IPS DF 19.7 (cell line): Measurements from ENCODE around the gene INPP5K.
A peak's percentile ranks its signal among the peaks of the same experiment; 100 is the strongest.

Source experiments
- DNase-seq: peaks from one replicate; pipeline ENCODE4 v3.0.0-alpha.2; 2013; ENCODE audit warnings: low read depth, low spot score

The INPP5K gene

DNA sequence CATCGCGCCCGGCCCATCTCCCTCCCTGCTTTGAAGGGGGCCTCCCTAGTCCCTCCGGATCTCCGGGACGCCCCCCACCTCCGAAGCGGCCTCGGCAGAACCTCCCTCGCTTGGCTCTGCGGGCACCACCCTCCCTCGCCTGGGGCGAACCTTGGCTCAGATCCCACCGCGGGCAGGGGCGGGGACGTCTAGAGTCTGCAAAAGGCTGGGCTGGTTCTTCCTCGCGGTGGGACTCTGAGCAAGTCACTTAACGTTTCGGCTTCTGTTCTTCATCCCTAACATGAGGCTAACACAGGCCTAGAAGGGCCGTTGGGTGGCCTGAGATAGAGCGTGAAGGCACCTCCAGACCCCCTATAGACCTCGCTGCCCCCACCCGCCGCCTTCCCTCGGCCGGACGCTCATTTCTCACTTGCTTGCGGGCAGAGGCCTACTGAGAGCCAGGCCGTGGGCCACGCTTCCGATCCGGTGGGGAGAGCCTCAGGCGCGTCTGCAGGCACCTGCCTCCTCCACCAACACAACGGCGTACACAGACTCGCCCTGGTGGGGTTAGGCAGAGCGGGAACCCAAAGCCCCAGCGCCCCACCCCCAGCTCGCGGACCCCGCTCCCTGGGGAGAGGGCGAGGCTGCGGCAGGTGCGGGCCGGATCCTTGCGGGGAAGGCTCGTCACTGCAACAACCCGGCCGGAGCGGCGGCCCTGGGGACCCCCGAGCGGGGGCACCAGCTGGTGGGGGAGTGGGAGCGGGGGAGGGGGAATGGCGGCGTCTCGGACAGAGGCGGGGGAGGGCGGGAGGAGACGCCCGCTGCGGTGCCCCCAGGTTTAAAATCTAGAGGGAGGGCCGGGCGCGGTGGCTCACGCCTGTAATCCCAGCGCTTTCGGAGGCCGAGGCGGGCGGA, 29.4 kb downstream of the INPP5K start:
- DNase-seq = no peak

DNA sequence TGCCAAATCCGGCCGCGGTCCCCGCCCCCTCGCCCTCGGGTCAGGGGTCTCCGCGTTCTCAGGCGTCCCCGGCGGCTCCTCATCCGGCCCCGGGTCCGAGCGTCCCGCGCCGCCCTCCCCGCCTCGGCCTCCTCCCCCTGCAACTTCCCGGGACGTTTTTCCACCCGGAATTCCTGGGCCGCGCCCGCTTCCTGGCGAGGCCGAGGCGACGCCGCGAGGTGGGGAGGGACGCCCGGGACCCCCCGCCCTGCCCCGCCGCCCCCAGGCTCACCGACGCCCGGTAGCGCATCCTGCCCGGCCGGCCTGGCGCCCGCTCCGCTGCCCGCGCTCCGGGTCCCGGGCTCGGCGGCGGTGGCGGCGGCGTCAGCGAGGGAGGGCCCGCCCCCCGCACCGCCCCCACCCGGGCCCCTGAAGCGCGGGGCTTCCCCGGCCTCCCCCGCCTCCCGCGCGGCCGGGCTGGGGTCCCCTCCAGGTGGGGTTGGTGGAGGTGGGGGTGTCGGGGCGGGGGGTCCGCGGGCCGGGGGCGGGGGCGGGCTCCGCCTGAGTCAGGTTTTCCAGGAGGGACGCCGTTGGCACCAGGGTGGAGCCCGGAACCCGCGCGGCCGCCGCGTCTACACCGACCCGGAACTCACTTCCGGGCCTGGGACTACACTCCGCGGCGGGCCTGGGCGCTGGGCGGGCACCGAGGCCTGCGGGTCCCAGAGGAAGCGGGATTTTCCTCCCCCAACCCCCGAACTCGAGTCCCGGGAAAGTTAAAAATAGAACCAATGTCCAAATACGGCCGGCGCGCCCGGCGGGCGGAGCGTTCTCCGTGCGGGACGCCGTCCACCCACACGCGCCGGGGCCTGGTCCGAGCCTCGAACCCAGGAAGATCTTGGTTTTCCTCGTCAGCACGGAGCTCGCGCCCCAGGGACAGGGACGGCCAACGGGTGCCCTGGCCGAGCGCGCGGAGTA, 30.7 kb downstream of the INPP5K start:
- DNase-seq = no peak

DNA sequence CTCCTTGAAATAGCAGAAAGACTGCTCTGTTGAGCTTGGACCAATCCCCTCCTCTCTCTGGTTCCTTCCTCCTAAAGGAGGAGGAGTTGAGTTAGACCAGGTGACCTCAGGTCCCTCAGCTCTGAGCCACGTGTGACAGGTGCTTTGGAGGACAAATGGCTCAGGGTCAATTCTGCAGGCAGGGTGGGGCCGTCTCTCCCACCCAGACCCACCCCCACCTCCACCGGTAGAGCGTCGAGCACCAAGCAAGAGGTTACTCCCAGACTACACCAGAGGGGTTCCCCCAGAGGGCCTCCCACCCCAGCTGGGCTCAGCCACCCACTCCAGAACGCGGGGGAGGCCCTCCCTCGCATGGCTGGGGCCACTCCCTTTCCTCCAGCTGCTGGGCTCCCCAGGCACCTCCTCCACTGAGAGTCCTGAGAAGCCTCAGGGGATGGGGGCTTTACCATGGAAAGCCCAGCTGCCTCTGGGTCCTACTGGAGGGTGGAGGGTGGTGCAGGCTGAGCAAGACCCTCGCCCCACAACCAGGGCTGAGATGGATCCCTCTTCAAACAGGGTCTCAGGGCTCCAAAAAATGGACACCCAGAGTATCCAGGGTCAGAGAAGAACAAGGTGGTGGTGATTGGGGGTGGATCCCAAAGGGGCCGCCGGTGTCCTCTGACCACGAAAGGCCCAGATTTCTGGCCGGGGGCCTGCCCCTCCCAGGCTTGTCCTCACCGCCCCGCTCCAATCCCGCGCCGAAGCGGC, 31.6 kb downstream of the INPP5K start:
- DNase-seq = no peak

DNA sequence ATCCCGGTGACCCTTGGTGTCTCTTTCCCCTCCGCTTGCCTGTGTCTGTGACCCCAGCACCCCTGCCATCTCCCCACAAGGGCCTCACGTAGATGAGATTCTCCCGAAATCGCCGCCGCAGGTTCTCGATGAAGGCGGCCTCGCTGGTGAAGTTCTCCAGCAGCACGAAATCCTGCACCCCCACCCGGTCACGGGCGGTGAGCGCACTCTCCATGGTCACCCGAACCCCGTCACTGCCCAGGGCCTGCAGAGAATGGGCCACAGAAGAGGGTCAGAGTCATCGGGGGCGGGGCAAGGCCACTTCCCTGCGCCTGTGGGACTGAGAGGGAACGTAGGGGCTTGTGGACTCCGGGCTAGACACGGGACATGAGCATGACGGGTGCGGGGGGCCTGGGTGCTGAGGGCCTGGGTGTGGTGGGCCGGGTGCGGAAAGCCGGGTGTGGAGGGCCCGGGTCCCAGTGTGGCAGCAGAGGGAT, 32.3 kb downstream of the INPP5K start:
- DNase-seq = no peak

DNA sequence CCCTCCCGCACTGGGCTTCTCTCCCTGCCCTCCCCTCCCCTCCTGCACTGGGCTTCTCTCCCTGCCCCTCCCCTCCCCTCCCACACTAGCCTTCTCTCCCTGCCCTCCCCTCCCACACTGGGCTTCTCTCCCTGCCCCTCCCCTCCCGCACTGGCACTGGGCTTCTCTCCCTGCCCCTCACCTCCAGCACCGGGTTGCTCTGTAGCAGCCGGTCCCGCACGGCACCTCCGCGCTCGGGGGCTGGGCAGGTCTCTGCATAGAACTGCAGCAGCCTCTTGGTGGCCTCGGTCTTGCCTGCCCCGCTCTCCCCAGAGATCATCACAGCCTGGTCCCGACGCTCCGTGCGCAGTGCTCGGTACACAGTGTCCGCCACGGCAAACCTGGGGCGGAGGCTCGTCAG, 33.7 kb downstream of the INPP5K start:
- no peak for DNase-seq

DNA sequence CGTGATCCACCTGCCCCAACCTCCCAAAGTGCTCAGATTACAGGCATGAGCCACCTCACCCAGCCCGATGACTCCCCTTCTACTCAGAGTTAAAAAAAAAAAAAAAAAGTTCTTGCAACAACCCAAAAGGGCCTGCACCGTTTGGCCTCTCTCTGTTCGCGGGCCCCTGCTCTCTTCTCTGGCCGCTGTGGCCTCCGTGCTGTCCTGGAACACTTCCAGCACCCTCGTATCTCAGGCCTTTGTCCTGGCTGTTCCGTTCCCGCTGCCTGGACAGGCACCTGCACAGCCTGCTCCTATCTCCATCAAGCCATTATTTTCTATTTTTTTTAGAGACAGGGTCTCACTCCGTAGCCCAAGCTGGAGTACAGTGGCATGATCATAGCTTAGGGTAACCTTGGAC, 34.7 kb downstream of the INPP5K start:
- DNase-seq = no peak

DNA sequence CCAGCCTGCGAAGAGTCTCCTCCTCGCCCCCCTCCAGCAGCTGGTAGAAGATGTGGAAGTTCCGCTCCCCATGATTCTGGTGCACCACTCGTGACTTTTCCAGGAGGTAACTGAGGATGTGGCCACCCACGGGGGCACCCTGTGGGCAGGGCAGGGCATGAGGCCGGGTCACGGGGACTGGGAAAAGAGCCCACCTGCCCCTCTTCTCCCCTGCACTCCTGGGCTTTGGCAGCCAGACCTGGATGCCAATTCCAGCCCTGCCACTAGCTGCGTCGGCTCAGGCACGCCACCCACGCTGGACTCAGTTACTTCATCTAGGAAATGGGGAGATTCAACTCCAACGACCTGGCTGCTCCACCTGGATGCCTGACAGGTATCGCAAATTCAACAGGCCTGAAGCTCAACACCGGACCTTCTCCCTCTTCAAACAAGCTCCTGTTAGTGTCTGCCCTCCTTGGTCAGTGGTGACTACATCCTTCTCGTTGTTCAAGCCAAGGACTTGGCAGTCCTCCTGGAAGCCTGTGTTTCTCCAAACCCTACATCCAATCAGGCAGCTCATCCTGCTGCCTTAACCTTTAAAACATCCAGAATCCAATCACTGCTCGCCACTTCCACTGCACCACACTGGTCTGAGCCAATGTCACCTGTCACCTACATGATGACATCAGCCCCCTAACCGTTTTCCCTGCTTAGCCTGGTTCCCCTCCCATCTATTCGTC, 35.5 kb downstream of the INPP5K start:
- no peak for DNase-seq

DNA sequence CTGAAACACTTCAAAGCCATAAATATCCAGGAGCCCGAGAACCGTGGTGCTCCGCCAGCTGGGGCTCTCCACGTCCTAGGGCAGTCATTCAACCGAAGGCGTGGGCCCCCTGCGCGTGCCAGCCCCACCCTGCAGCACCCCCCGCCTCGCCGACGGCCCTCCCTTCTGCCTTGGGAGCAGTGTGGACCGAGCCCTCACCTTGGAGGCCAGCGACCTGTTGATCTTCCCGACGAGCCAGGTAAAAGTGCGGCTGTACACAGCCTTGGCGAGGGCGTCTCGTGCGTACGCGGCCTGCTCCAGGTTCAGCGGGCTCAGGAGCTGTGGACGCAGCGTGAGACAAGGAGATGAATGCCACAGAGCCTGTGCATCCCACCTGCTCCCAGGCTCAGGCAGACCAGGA, 38.0 kb downstream of the INPP5K start:
- no peak for DNase-seq

DNA sequence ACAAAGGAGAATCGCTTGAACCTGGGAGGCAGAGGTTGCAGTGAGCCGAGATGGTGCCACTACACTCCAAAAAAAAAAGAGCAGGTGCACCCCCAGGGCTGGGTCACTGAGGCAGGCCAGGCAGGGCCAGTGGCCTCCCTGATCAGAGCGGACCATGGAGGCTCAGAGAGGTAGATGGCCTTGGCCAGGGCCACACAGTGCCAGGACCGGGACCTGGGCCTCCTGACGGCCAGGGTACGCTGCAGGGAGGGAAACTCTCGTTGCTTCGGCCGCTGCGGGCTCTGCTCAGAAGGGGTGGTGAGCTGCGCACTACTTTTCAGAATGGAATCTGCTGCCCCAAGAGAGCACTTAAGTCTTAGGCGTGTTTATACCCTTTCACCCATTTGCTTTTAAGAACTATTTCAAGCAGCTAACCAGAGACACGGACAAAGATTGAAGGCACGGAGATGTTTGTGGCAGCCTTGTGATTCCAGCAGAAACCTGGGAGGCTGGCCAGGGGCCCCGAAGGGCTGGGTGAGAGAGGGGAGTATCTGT, 41.0 kb downstream of the INPP5K start:
- DNase-seq = no peak

DNA sequence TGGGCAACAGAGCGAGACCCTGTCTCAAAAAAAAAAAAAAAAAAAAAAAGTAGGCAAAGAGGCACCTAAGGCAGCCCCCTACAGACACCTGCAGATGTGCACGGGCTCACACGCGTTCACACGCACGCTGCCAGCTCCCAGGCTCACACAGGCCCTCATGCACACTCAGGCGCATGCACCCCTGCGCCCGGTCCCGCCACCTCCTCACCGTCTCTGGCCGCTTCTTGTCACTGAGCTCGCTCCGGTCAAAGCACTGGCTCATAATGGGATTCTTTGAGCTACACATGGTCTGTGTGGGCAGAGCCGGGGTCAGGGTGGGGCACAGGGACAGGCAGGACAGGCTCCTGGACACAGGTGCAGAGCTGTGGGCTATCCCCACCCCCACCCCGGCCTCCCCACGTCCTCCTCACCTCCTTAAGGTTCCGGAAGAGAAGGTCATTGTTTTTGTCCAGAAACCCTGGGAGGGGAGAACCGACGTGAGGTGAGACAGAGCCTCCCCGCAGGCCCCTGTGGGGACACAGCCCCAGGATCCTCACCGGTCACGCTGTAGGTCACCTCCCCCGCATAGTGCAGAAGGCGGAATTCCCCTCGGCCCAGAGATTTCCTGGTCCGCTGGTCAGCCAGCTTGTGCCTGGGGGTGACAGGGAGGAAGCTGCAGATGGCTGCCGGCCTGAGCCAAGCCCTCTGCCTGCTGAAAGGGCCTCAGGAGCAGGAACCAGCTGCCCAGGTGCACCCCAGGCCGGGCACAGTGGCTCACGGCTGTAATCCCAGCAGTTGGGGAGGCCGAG, 41.8 kb downstream of the INPP5K start:
- DNase-seq = no peak

DNA sequence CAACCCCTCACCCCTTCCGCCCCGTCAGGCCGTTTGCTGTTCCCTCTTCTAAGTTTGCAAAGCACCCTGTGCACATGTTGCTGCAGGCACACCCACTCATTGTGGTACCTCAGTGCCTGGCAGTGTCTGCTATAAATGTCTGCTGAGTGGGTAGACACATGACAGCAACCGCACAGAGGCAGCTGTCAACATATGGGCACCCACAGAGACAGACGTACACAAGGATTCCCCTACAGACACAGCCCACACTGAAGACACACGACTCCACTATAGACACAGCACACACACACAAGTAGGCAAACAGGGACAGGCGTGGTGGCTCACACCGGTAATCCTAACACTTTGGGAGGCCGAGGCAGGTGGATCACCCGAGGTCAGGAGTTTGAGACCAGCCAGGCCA, 42.6 kb downstream of the INPP5K start:
- no peak for DNase-seq

DNA sequence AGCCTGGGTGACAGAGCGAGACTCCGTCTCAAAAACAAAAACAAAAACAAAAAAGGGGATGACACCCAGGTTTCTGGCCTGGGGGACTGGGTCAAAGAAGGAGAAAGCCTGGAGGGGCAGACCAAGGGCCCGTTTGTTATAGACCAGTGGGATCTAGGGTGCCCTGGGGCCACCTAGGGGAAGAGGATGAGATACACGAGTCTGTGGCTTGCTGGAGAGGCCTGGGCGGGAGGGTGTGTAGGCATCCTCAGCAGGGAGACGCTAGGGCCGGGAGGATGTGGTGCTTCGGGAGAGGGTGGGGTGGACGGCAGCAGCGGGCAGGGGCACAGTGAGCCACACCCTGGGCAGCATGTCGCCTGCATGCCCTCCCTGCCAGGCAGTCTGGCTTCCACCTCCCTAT, 43.2 kb downstream of the INPP5K start:
- no peak for DNase-seq

DNA sequence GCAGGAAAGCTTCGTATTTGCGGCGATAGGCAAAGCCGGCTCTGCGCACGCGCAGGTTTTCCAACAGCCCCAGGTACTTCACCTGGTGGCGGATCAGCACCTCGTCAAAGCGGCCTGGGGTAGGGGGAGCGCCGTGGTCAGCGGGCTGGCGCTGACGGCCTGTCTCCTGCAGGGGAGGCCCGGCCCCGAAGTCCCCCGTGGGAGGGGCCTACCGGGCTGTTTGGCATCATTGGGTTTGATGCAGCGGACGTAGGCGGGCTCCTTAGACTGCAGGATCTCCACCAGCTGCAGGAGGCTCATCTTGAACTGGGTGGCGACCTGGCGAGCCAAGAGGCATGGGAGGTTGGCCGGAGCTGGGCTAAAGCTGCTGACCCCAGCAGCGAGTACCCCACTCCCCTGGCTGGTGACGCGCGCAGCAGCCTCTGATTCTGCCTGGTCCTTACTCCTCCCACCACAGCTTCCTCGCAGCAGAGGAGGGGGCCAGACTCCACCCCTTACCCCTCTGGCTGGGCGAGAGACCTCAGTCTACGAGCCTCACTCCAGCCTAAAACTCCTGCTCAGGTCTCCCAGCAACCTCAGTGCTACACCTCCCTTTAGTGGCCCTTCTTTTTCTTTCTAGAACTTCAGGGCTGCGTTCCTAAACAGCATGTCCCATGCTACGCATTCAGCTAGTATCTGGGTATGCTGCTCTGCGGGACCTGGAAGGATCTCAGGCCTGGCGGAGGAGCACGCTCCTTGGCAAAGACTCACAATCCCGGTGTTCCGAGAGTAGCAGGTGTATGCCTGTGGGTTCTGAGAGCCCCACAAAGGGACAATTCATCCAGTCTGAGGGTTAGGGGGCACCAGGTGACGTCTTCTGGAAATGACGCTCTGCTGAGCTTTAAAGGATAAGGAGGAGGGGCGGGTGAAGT, 44.2 kb downstream of the INPP5K start:
- no peak for DNase-seq

DNA sequence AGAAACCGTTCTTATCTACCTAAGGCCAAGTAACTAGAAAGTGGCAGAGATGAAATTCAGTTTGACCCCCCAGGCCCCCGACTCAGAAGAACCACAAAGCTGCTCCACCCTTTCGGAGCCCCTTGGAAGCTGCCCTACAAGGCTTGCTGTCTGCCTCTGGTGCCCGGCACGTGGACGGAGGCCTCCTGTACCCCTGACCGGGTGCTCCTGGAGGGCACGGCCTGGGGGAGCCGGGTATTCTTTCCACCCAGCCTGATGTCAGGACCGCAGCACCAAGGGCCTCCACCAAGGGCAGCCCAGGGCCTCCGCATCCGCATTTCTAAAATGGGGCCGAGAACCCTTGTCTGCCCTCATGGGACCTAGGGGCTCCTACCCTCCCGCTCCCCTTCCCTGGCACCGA, 44.9 kb downstream of the INPP5K start:
- DNase-seq = no peak

DNA sequence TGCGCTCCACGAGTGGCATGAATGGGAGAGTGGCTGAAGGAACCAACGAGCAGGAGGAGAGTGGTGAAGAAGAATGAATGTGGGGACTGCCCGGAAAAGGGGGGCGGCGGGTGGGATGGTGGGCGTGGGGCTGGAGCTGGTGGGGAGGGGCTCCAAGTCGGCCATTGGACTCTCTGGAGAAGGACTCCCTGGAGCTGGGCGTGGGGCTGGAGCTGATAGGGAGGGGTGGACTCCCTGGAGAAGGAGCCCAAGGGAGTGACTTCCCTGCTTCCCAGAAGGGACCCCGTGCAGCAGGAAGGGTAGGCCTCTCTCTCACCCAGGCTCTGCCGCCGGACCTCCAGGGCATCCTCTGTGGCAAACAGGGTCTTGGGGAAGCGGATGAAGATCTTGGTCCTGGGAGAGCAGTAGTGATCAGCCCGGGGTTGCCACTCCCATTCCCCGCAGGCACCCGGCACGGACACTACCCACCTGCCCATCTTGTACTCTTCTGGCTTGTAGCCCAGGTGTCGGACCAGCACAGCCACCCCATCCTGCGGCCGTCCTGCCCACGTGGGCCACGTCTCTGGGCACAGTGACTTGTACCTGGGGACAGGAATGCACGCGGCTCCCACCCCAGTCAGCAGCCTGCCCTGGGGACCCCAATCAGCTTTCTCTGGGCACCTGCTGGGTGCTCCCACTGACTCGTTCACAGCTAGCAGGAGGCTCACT, 45.5 kb downstream of the INPP5K start:
- DNase-seq = no peak

DNA sequence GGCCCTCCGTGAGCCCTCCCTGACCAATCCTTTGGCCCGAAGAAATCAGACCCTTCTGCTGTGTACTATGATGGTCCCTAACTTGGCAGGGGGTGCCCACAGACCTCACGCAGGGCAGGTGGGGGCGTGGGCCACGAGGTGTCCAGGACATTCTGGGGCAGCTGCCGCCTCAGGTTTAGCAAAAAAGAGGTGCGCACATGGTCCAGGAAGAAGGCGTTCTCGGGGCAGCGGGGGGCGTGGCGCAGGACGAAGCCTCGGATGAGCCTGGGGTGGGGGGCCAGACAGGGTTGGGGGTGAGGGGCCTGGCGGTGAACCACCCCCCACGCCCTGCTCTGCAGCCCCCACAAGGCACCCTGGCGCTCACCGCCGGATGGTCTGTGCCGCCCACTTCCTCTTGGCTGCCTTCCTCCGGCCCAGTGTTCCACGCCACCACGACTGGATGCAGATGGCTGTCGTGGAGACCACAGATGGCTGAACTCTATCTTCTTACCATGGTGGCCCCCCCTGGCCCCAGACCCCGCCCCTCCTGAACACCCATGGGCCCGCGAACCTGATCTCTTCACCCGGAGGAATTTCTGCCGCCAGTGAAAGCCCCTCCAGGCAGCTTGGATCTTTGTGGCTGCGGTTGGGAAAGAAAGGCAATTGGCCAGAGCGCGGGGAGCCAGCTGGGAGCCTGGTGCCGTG, 46.2 kb downstream of the INPP5K start:
- DNase-seq = no peak

DNA sequence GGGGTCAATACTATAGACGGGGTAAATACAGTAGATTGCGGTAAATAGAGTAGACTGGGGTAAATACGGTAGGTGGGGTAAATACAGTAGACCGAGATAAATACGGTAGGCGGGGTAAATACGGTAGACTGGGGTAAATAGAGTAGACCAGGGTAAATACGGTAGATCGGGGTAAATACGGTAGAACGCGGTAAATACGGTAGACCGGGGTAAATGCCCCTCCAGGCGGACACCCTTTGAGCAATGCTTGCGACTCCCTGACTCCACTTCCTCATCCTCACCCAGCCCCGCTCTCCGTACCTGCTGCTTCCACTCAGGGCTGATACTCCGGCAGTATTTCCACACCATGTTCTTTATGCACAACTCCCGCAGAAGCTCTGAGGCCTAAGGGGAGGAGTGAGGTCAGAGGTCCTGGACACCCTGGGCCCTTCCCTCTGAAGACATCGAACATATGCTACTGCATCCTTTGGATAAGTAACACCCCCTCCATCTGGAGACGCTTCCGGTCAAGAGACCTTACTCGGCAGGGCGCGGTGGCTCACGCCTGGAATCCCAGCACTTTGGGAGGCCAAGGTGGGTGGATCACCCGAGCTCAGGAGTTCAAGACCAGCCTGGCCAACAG, 47.1 kb downstream of the INPP5K start:
- peak; percentile 78 for DNase-seq
